Upper lobe of left lung (tissue), 4 donors: ENCODE results near the gene REPS1.

Experiments used
- EP300 ChIP-seq, 4 donors: sonication (generic); formaldehyde crosslinking; IDR thresholded peaks; one replicate each; pipeline ENCODE4 v1.5.1; 2017; ENCODE audit warnings: antibody characterized with exemption in 4 of 4, control low read depth in 2 of 4
- POLR2A ChIP-seq, 4 donors: fragments of 450-650 bp; IDR thresholded peaks; one replicate each; pipeline ENCODE4 v1.5.1; 2016 to 2017; ENCODE audit warnings: antibody characterized with exemption in 4 of 4, mild to moderate bottlenecking in 2 of 4
- POLR2AphosphoS5 ChIP-seq, 2 donors: sonication (generic); formaldehyde crosslinking; IDR thresholded peaks; one replicate each; pipeline ENCODE4 v1.5.1; 2017; ENCODE audit warnings: antibody characterized with exemption in 2 of 2
- TF ChIP-seq, protein P1 (sequence below), 6 experiments: fragments of 450-650 bp in 4 of 6; fragments of 200-600 bp in 2 of 6; sonication (generic) in 2 of 6; IDR thresholded peaks; one replicate each; pipeline ENCODE4 v1.5.1; 2016 to 2019; ENCODE audit warnings: antibody characterized with exemption in 6 of 6

- TF ChIP-seq POLR2A (IDR thresholded peaks at IDR 0.05) (no peak), EP300 (IDR thresholded peaks at IDR 0.05) (no peak), POLR2AphosphoS5 (IDR thresholded peaks at IDR 0.05) (no peak)
- TF ChIP-seq, protein P1, sequence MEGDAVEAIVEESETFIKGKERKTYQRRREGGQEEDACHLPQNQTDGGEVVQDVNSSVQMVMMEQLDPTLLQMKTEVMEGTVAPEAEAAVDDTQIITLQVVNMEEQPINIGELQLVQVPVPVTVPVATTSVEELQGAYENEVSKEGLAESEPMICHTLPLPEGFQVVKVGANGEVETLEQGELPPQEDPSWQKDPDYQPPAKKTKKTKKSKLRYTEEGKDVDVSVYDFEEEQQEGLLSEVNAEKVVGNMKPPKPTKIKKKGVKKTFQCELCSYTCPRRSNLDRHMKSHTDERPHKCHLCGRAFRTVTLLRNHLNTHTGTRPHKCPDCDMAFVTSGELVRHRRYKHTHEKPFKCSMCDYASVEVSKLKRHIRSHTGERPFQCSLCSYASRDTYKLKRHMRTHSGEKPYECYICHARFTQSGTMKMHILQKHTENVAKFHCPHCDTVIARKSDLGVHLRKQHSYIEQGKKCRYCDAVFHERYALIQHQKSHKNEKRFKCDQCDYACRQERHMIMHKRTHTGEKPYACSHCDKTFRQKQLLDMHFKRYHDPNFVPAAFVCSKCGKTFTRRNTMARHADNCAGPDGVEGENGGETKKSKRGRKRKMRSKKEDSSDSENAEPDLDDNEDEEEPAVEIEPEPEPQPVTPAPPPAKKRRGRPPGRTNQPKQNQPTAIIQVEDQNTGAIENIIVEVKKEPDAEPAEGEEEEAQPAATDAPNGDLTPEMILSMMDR (IDR thresholded peaks at IDR 0.05), result no peak
These were observed 19.4 kb upstream of the REPS1 start for GRCh38 chr6:139007428-139007827.
